ENCODE results near the gene ITK. TPM values are rescaled to one million over a fixed set of nuclear protein-coding genes. Genes with fewer than 3 reads are reported as not detected.
"Not testable (repeated sequence)": the region's sequence is repeated elsewhere in the genome, so short reads cannot be mapped to it uniquely, and the experiment has no call there.

The ITK gene
- total RNA-seq, 2 donors from 2014 or later, result 0.33 to 0.90 TPM

- H3K9me3 ChIP-seq, result no peaks in the 10 kb centered on the region
- H3K4me1 ChIP-seq, result no peaks in the 10 kb centered on the region
- H3K36me3 ChIP-seq, result no peaks in the 10 kb centered on the region
- no peak for DNase-seq (ENCODE audit: low spot score)
- TF ChIP-seq CTCF (IDR thresholded peaks at IDR 0.05), result no peak
- no peak overlapping the region for H3K4me3 ChIP-seq
- no peaks in the 10 kb centered on the region for H3K27me3 ChIP-seq
- no peak overlapping the region for H3K27ac ChIP-seq
These were observed 5.5 kb upstream of the ITK start for GRCh38 chr5:157175071-157175612.

GRCh38 chr5:157177953-157178352 lies 2.7 kb upstream of the ITK start:
- no peak for TF ChIP-seq CTCF (IDR thresholded peaks at IDR 0.05)
- Histone ChIP-seq H3K27me3 (no peaks in the 10 kb centered on the region), H3K27ac (no peak overlapping the region), H3K4me1 (no peaks in the 10 kb centered on the region), H3K9me3 (no peaks in the 10 kb centered on the region), H3K36me3 (no peaks in the 10 kb centered on the region), H3K4me3 (no peak overlapping the region)
- peak; percentile 18 for DNase-seq (ENCODE audit: low spot score)

- no peak for TF ChIP-seq CTCF (IDR thresholded peaks at IDR 0.05)
- Histone ChIP-seq H3K27me3 (no peaks in the 10 kb centered on the region), H3K4me3 (no peak overlapping the region), H3K36me3 (no peaks in the 10 kb centered on the region), H3K4me1 (no peaks in the 10 kb centered on the region), H3K9me3 (no peaks in the 10 kb centered on the region), H3K27ac (no peak overlapping the region)
- DNase-seq (ENCODE audit: low spot score), result no peak
These were observed 1.7 kb upstream of the ITK start for GRCh38 chr5:157178966-157179365.

GRCh38 chr5:157182143-157182757 lies 1.6 kb downstream of the ITK start:
- no peak overlapping the region for H3K4me3 ChIP-seq
- H3K36me3 ChIP-seq, result no peaks in the 10 kb centered on the region
- no peak for TF ChIP-seq CTCF (IDR thresholded peaks at IDR 0.05)
- no peaks in the 10 kb centered on the region for H3K27me3 ChIP-seq
- no peak overlapping the region for H3K27ac ChIP-seq
- no peaks in the 10 kb centered on the region for H3K4me1 ChIP-seq
- peak; percentile 7 for DNase-seq (ENCODE audit: low spot score)
- H3K9me3 ChIP-seq, result no peaks in the 10 kb centered on the region

- TF ChIP-seq CTCF (IDR thresholded peaks at IDR 0.05), result no peak
- Histone ChIP-seq H3K27me3 (no peaks in the 10 kb centered on the region), H3K9me3 (no peaks in the 10 kb centered on the region), H3K36me3 (no peaks in the 10 kb centered on the region), H3K4me3 (no peak overlapping the region), H3K4me1 (no peaks in the 10 kb centered on the region), H3K27ac (no peak overlapping the region)
- DNase-seq (ENCODE audit: low spot score), result peak; percentile 13
These were observed 3.6 kb downstream of the ITK start for GRCh38 chr5:157184117-157184670.

- peak; percentile 34 for DNase-seq (ENCODE audit: low spot score)
- not testable (repeated sequence) for H3K9me3 ChIP-seq, H3K27ac ChIP-seq, H3K4me3 ChIP-seq, H3K36me3 ChIP-seq, H3K4me1 ChIP-seq, H3K27me3 ChIP-seq
These were observed 4.5 kb downstream of the ITK start for GRCh38 chr5:157185122-157185521.
